H9 (cell line): Measurements from ENCODE around the gene NME2. TPM values are rescaled to one million over a fixed set of nuclear protein-coding genes. Genes with fewer than 3 reads are reported as not detected.
A peak's percentile ranks its signal among the peaks of the same experiment; 100 is the strongest.

Experiments
- DNase-seq: peaks from one replicate; pipeline ENCODE4 v3.0.0-alpha.2; 2017
- H2AFZ ChIP-seq: one replicate; pipeline ENCODE4 v1.6.1; 2013; ENCODE audit warnings: mild to moderate bottlenecking, low read length, control low read depth, moderate library complexity
- H2AK5ac ChIP-seq: 2 replicates; pipeline ENCODE4 v1.6.1; 2013; ENCODE audit warnings: low read length, control low read depth, mixed read lengths; ENCODE audit not compliant: insufficient read length
- H2BK120ac ChIP-seq: one replicate; pipeline ENCODE4 v1.6.1; 2013; ENCODE audit warnings: low read depth, mild to moderate bottlenecking, low read length, control low read depth, inconsistent platforms; ENCODE audit not compliant: poor library complexity, severe bottlenecking
- H2BK12ac ChIP-seq: 2 replicates; pipeline ENCODE4 v1.6.1; 2013; ENCODE audit warnings: low read length, control low read depth, mixed read lengths, low read depth; ENCODE audit not compliant: insufficient read length
- H2BK15ac ChIP-seq: 2 replicates; pipeline ENCODE4 v1.6.1; 2013; ENCODE audit warnings: low read depth, low read length, control low read depth
- H2BK20ac ChIP-seq: one replicate; pipeline ENCODE4 v1.6.1; 2013; ENCODE audit warnings: low read depth, mild to moderate bottlenecking, low read length, control low read depth, inconsistent platforms; ENCODE audit not compliant: poor library complexity, severe bottlenecking
- H2BK5ac ChIP-seq: 2 replicates; pipeline ENCODE4 v1.6.1; 2013; ENCODE audit warnings: low read length, control low read depth, mixed read lengths; ENCODE audit not compliant: insufficient read length
- H3K14ac ChIP-seq: 2 replicates; pipeline ENCODE4 v1.6.1; 2013; ENCODE audit warnings: low read length, control low read depth; ENCODE audit not compliant: insufficient read depth
- H3K18ac ChIP-seq: 2 replicates; pipeline ENCODE4 v1.6.1; 2013; ENCODE audit warnings: low read depth, mild to moderate bottlenecking, mixed read lengths, low read length, control low read depth; ENCODE audit not compliant: insufficient read length
- H3K23ac ChIP-seq: 2 replicates; pipeline ENCODE4 v1.6.1; 2013; ENCODE audit warnings: low read length, control low read depth, mixed read lengths, low read depth; ENCODE audit not compliant: insufficient read length
- H3K23me2 ChIP-seq: 2 replicates; pipeline ENCODE4 v1.6.1; 2013; ENCODE audit warnings: low read depth, mild to moderate bottlenecking, mixed read lengths, low read length, control low read depth; ENCODE audit not compliant: insufficient read length, poor library complexity, severe bottlenecking
- H3K27ac ChIP-seq: 2 replicates; pipeline ENCODE4 v1.5.1; 2013; ENCODE audit warnings: low read length, control low read depth, mixed read lengths, low read depth; ENCODE audit not compliant: insufficient read length
- H3K27me3 ChIP-seq: 2 replicates; pipeline ENCODE4 v1.6.1; 2013; ENCODE audit warnings: low read length, control low read depth, inconsistent platforms; ENCODE audit not compliant: insufficient read depth
- H3K4ac ChIP-seq: 2 replicates; pipeline ENCODE4 v1.6.1; 2013; ENCODE audit warnings: low read depth, mild to moderate bottlenecking, control low read depth, inconsistent platforms, low read length, moderate library complexity
- H3K4me1 ChIP-seq: 2 replicates; pipeline ENCODE4 v1.6.1; 2013; ENCODE audit warnings: low read length, control low read depth, inconsistent platforms; ENCODE audit not compliant: insufficient read depth
- H3K4me2 ChIP-seq: 2 replicates; pipeline ENCODE4 v1.6.1; 2013; ENCODE audit warnings: low read length, control low read depth, mixed read lengths; ENCODE audit not compliant: insufficient read length, insufficient read depth
- H3K56ac ChIP-seq: 2 replicates; pipeline ENCODE4 v1.6.1; 2013; ENCODE audit warnings: low read depth, mild to moderate bottlenecking, mixed read lengths, low read length, control low read depth; ENCODE audit not compliant: insufficient read length
- H3K79me1 ChIP-seq: 2 replicates; pipeline ENCODE4 v1.6.1; 2013; ENCODE audit warnings: low read depth, mild to moderate bottlenecking, moderate library complexity, low read length, control low read depth, inconsistent platforms; ENCODE audit not compliant: insufficient read depth, poor library complexity, severe bottlenecking
- H3K79me2 ChIP-seq: 2 replicates; pipeline ENCODE4 v1.6.1; 2013; ENCODE audit warnings: low read length, control low read depth, inconsistent platforms; ENCODE audit not compliant: insufficient read depth
- H3K9ac ChIP-seq: 2 replicates; pipeline ENCODE4 v1.6.1; 2013; ENCODE audit warnings: low read length, control low read depth, mixed read lengths; ENCODE audit not compliant: insufficient read length; ENCODE audit errors: extremely low read depth
- H3K9me3 ChIP-seq: one replicate; pipeline ENCODE4 v1.6.1; 2013; ENCODE audit warnings: low read depth, low read length, inconsistent platforms; ENCODE audit not compliant: control insufficient read depth
- H3T11ph ChIP-seq: one replicate; pipeline ENCODE4 v1.6.1; 2013; ENCODE audit warnings: mild to moderate bottlenecking, low read length, control low read depth, inconsistent platforms
- H4K20me1 ChIP-seq: one replicate; pipeline ENCODE4 v1.6.1; 2013; ENCODE audit not compliant: control insufficient read depth, insufficient read length, insufficient read depth
- H4K5ac ChIP-seq: 2 replicates; pipeline ENCODE4 v1.6.1; 2013; ENCODE audit warnings: low read depth, mild to moderate bottlenecking, mixed read lengths, low read length, control low read depth; ENCODE audit not compliant: insufficient read length
- H4K8ac ChIP-seq: replicated peaks from 2 replicates; pipeline ENCODE4 v1.6.1; 2013; ENCODE audit warnings: low read length, control low read depth, mixed read lengths, low read depth; ENCODE audit not compliant: insufficient read length
- H4K91ac ChIP-seq: 2 replicates; pipeline ENCODE4 v1.6.1; 2013; ENCODE audit warnings: low read depth, mild to moderate bottlenecking, moderate library complexity, mixed read lengths, low read length, control low read depth; ENCODE audit not compliant: insufficient read length
- H3K27ac Mint-ChIP-seq, 3 experiments: 2 replicates in 2 of 3; 3 replicates in 1 of 3; pipeline ENCODE4 v1.8.0; 2020 to 2021; ENCODE audit warnings: mixed read lengths in 3 of 3, mild to moderate bottlenecking in 1 of 3, moderate library complexity in 1 of 3
- H3K27me3 Mint-ChIP-seq: 2 replicates; pipeline ENCODE4 v1.8.0; 2021; ENCODE audit warnings: low read depth, mild to moderate bottlenecking, moderate library complexity, mixed read lengths
- H3K36me3 Mint-ChIP-seq, 3 experiments: 2 replicates in 2 of 3; 3 replicates in 1 of 3; pipeline ENCODE4 v1.8.0; 2020 to 2021; ENCODE audit warnings: low read depth in 3 of 3, mixed read lengths in 3 of 3; ENCODE audit not compliant: insufficient read depth in 1 of 3
- H3K4me1 Mint-ChIP-seq, 2 experiments: 2 replicates each; pipeline ENCODE4 v1.8.0; 2020; ENCODE audit warnings: mixed read lengths in 2 of 2
- H3K4me3 Mint-ChIP-seq, 2 experiments: 2 replicates in 1 of 2; 3 replicates in 1 of 2; pipeline ENCODE4 v1.8.0; 2020 to 2021; ENCODE audit warnings: mild to moderate bottlenecking in 2 of 2, mixed read lengths in 2 of 2, moderate library complexity in 1 of 2
- H3K9me3 Mint-ChIP-seq, 2 experiments: 2 replicates in 1 of 2; 3 replicates in 1 of 2; pipeline ENCODE4 v1.8.0; 2020; ENCODE audit warnings: mild to moderate bottlenecking in 2 of 2, mixed read lengths in 2 of 2, moderate library complexity in 1 of 2
- CTCF ChIP-seq: fragments of 200-600 bp; sonication (generic); conservative IDR thresholded peaks from 3 replicates; pipeline ENCODE4 v1.8.0; 2021; ENCODE audit warnings: antibody characterized with exemption, mild to moderate bottlenecking
- WGBS: extraction: QIAGEN DNeasy Blood & Tissue Kit; methylation state at CpG from one replicate; pipeline ENCODE4 v1.1.7; 2013; ENCODE audit warnings: missing lambda C conversion rate, low lambda C conversion rate, mixed read lengths; ENCODE audit not compliant: insufficient read length; ENCODE audit errors: extremely low coverage; 5-methylcytosine and 5-hydroxymethylcytosine counted together
- total RNA-seq: library from RNA; stranded (reverse); gene quantifications from 2 replicates; pipeline ENCODE4 v1.2.1, GENCODE V29; 2021

Gene NME2
- total RNA-seq, 1 experiment from 2014 or later = 819 TPM

GRCh38 chr17:51119415-51120356 is 46.5 kb upstream of the NME2 start:
- peaks cover 15% of the 10 kb centered on the region for H3K79me2 ChIP-seq
- no peaks in the 10 kb centered on the region for H3K36me3 Mint-ChIP-seq
- peak; percentile 40; the same call in 2 of the 3 replicates for TF ChIP-seq CTCF

More at GRCh38 chr17:51119415-51120356, 46.5 kb upstream of the NME2 start:
- Histone ChIP-seq H2BK12ac (no peak overlapping the region), H2BK15ac (no peak overlapping the region), H3K9me3 (no peaks in the 10 kb centered on the region), H4K5ac (no peak overlapping the region), H2BK120ac (no peak overlapping the region), H3K79me1 (peaks cover 4% of the 10 kb centered on the region), H3K4ac (no peak overlapping the region), H4K8ac (no peak overlapping the region), H3K4me2 (peak overlapping the region; percentile 71), H2AK5ac (no peak overlapping the region), H2AFZ (no peak overlapping the region), H3K9ac (peak overlapping the region; percentile 80), H3T11ph (no peak overlapping the region), H3K18ac (no peak overlapping the region), H3K23me2 (peaks cover 13% of the 10 kb centered on the region), H3K27me3 (no peaks in the 10 kb centered on the region), H2BK20ac (no peak overlapping the region), H4K20me1 (no peaks in the 10 kb centered on the region), H3K14ac (peak overlapping the region; percentile 37), H2BK5ac (no peak overlapping the region), H4K91ac (no peak overlapping the region), H3K23ac (no peak overlapping the region), H3K4me1 (no peaks in the 10 kb centered on the region), H3K27ac (no peak overlapping the region), H3K56ac (no peak overlapping the region)
- peak overlapping the region; percentile 95 to 99 for H3K4me3 Mint-ChIP-seq
- DNase-seq = peak; percentile 77
- H3K27me3 Mint-ChIP-seq = no peaks in the 10 kb centered on the region
- H3K27ac Mint-ChIP-seq = peak overlapping the region; percentile 93 to 98 (median 97)
- peaks cover 25% of the 10 kb centered on the region in 2 experiments for H3K4me1 Mint-ChIP-seq
- no peaks in the 10 kb centered on the region for H3K9me3 Mint-ChIP-seq
- no CpG with 5 or more reads among the region's 49 CpGs for WGBS
